ENCODE data around the gene CBX6. TPM values are rescaled to one million over a fixed set of nuclear protein-coding genes. Genes with fewer than 3 reads are reported as not detected.

CBX6 gene
- total RNA-seq = 37.9 TPM

GRCh38 chr22:38872172-38872830 lies at the start of gene CBX6:
Gene CBX6 (minus strand): TSS chr22:38872216. CDS start chr22:38872190, 26 bp downstream.

GRCh38 chr22:38843657-38844314 lies 28.2 kb downstream of the CBX6 start, which contains the start of gene NPTXR:
Gene NPTXR (minus strand): TSS chr22:38844028.

Other genes with a start within 250 kb of the CBX6 start
- gene FAM227A, start 215.8 kb downstream of the CBX6 start, total RNA-seq = 17.2 TPM
- gene CBY1, start 215.6 kb downstream of the CBX6 start, total RNA-seq = 17.2 TPM
- 34.4 TPM for gene TOMM22, start 190.3 kb downstream of the CBX6 start, total RNA-seq
- 63.9 TPM for gene JOSD1, start 171.3 kb downstream of the CBX6 start, total RNA-seq
- 63.2 TPM for gene GTPBP1, start 166.3 kb downstream of the CBX6 start, total RNA-seq
- 128 TPM for gene SUN2, start 116.2 kb downstream of the CBX6 start, total RNA-seq
- gene DNAL4, start 78.1 kb downstream of the CBX6 start, total RNA-seq = 17.5 TPM
- gene NPTXR, start 28.2 kb downstream of the CBX6 start, total RNA-seq = 24.4 TPM
- gene APOBEC3A, start 85.4 kb upstream of the CBX6 start, total RNA-seq = not detected
- not detected for gene APOBEC3B, start 110.1 kb upstream of the CBX6 start, total RNA-seq
- 0.31 TPM for gene APOBEC3C, start 142.0 kb upstream of the CBX6 start, total RNA-seq
- not detected for gene APOBEC3D, start 148.9 kb upstream of the CBX6 start, total RNA-seq
- not detected for gene APOBEC3F, start 168.6 kb upstream of the CBX6 start, total RNA-seq
- 1.6 TPM for gene APOBEC3G, start 205.1 kb upstream of the CBX6 start, total RNA-seq
- not detected for gene APOBEC3H, start 225.0 kb upstream of the CBX6 start, total RNA-seq